PC-3 (cell line): Measurements from ENCODE around the gene EMID1. TPM values are rescaled to one million over a fixed set of nuclear protein-coding genes. Genes with fewer than 3 reads are reported as not detected.

Experiments
- ATAC-seq: fragments of 200-7000 bp; cut with Tn5 transposase; 2 replicates; pipeline ENCODE4 v1.9.1; 2020; ENCODE audit warnings: mild to moderate bottlenecking, moderate library complexity
- BruUV-seq: library from RNA; stranded (reverse); fragments of 400-500 nt; replicated peaks from 2 replicates; lab custom pipeline; 2021; lab: Mats Ljungman, UMichigan
- CTCF ChIA-PET: fragments of 300-600 bp; sonication (Branson Sonifier 250); formaldehyde crosslinking; loops from one replicate; lab custom pipeline; 2022; ENCODE audit warnings: antibody characterized with exemption; lab: Charles Lee
- POLR2A ChIA-PET: fragments of 300-600 bp; sonication (Branson Sonifier 250); formaldehyde crosslinking; loops from one replicate; lab custom pipeline; 2022; ENCODE audit warnings: antibody characterized with exemption; ENCODE audit not compliant: unreplicated experiment; lab: Charles Lee
- DNase-seq: peaks from one replicate; pipeline ENCODE4 v3.0.0-alpha.2; 2015
- H2AFZ ChIP-seq: fragments of 300-600 bp; sonication (generic); 2 replicates; pipeline ENCODE4 v1.6.0; 2016; ENCODE audit warnings: antibody characterized with exemption, low read length
- H3F3A ChIP-seq: fragments of 300-600 bp; sonication (generic); one replicate; pipeline ENCODE4 v1.6.0; 2017; ENCODE audit warnings: antibody characterized with exemption, low read length, control low read depth, mild to moderate bottlenecking; ENCODE audit not compliant: unreplicated experiment
- H3K27ac ChIP-seq: fragments of 300-600 bp; sonication (generic); 2 replicates; pipeline ENCODE4 v1.5.1; 2016; ENCODE audit warnings: mild to moderate bottlenecking, low read length
- H3K27me3 ChIP-seq: fragments of 300-600 bp; sonication (generic); 2 replicates; pipeline ENCODE4 v1.6.1; 2016; ENCODE audit warnings: low read length, mixed read lengths
- H3K36me3 ChIP-seq: fragments of 300-600 bp; sonication (generic); 2 replicates; pipeline ENCODE4 v1.6.1; 2016; ENCODE audit warnings: low read depth, mixed run types, low read length, mixed read lengths
- H3K4me1 ChIP-seq: fragments of 300-600 bp; sonication (generic); 2 replicates; pipeline ENCODE4 v1.5.1; 2016; ENCODE audit warnings: low read length; ENCODE audit not compliant: insufficient read depth
- H3K4me2 ChIP-seq: fragments of 300-600 bp; sonication (generic); 2 replicates; pipeline ENCODE4 v1.6.0; 2016; ENCODE audit warnings: low read length
- H3K4me3 ChIP-seq: fragments of 300-600 bp; sonication (generic); 2 replicates; pipeline ENCODE4 v1.5.1; 2016; ENCODE audit warnings: mild to moderate bottlenecking, low read length, mixed read lengths
- H3K79me2 ChIP-seq: fragments of 300-600 bp; sonication (generic); 2 replicates; pipeline ENCODE4 v1.6.1; 2017; ENCODE audit warnings: low read length, mixed read lengths
- H3K9ac ChIP-seq: fragments of 300-600 bp; sonication (generic); 2 replicates; pipeline ENCODE4 v1.6.0; 2016; ENCODE audit warnings: mild to moderate bottlenecking, low read length
- H3K9me2 ChIP-seq: fragments of 300-600 bp; sonication (generic); replicated peaks from 2 replicates; pipeline ENCODE4 v1.6.1; 2016; ENCODE audit warnings: mixed run types, low read length, mixed read lengths
- H3K9me3 ChIP-seq: fragments of 300-600 bp; sonication (generic); 2 replicates; pipeline ENCODE4 v1.6.1; 2016; ENCODE audit warnings: low read length, mixed read lengths
- H4K20me1 ChIP-seq: fragments of 300-600 bp; sonication (generic); 2 replicates; pipeline ENCODE4 v1.6.1; 2016; ENCODE audit warnings: low read length, mixed read lengths
- EZH2 ChIP-seq: fragments of 300-600 bp; sonication (generic); IDR thresholded peaks from one replicate; pipeline ENCODE4 v1.6.1; 2017; ENCODE audit warnings: antibody characterized with exemption, mild to moderate bottlenecking, low read length; ENCODE audit not compliant: unreplicated experiment
- EZH2phosphoT487 ChIP-seq: fragments of 300-600 bp; sonication (generic); IDR thresholded peaks from 2 replicates; pipeline ENCODE4 v1.6.1; 2018; ENCODE audit warnings: mild to moderate bottlenecking, antibody characterized with exemption, low read length, borderline replicate concordance
- intact Hi-C: fragments of 100-400 bp; cut with micrococcal nuclease; formaldehyde crosslinking; loops from 2 replicates; pipeline ENCODE4 v1.9.0; 2023
- total RNA-seq: library from RNA; depleted of rRNA; stranded (reverse); fragments of >200 nt; gene quantifications from 2 replicates; pipeline ENCODE4 v1.2.3, GENCODE V29; 2014
- TF ChIP-seq, protein P1 (sequence below): fragments of 300-600 bp; sonication (generic); conservative IDR thresholded peaks from 2 replicates; pipeline ENCODE4 v1.5.1; 2017; ENCODE audit warnings: antibody characterized with exemption, low read depth, mild to moderate bottlenecking, low read length

EMID1 gene
- total RNA-seq, 1 experiment from 2014 or later: 1.2 TPM

GRCh38 chr22:29272624-29273023, 66.9 kb downstream of the EMID1 start:
- intact Hi-C loops: no loop called here
- ATAC-seq (no peak), DNase-seq (no peak)
- no peaks in the 10 kb centered on the region for H3K9me3 ChIP-seq
- H3F3A ChIP-seq: peaks cover 3% of the 10 kb centered on the region
- H3K36me3 ChIP-seq: peaks cover 70% of the 10 kb centered on the region
- H3K9ac ChIP-seq: no peak overlapping the region
- H4K20me1 ChIP-seq: peaks cover 88% of the 10 kb centered on the region
- no peaks in the 10 kb centered on the region for H3K9me2 ChIP-seq
- BruUV-seq: no TSS peak
- peaks cover 17% of the 10 kb centered on the region for H3K4me1 ChIP-seq
- TF ChIP-seq, protein P1, sequence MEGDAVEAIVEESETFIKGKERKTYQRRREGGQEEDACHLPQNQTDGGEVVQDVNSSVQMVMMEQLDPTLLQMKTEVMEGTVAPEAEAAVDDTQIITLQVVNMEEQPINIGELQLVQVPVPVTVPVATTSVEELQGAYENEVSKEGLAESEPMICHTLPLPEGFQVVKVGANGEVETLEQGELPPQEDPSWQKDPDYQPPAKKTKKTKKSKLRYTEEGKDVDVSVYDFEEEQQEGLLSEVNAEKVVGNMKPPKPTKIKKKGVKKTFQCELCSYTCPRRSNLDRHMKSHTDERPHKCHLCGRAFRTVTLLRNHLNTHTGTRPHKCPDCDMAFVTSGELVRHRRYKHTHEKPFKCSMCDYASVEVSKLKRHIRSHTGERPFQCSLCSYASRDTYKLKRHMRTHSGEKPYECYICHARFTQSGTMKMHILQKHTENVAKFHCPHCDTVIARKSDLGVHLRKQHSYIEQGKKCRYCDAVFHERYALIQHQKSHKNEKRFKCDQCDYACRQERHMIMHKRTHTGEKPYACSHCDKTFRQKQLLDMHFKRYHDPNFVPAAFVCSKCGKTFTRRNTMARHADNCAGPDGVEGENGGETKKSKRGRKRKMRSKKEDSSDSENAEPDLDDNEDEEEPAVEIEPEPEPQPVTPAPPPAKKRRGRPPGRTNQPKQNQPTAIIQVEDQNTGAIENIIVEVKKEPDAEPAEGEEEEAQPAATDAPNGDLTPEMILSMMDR: no peak
- TF ChIP-seq EZH2phosphoT487: no peak
- no peak for TF ChIP-seq EZH2
- peaks cover 100% of the 10 kb centered on the region for H3K79me2 ChIP-seq
- H3K27ac ChIP-seq: no peak overlapping the region
- no peaks in the 10 kb centered on the region for H3K27me3 ChIP-seq
- CTCF ChIA-PET: no interaction called here
- H2AFZ ChIP-seq: no peak overlapping the region
- H3K4me3 ChIP-seq: no peak overlapping the region
- no peak overlapping the region for H3K4me2 ChIP-seq
- POLR2A ChIA-PET: interaction anchor here (0.6 kb wide), 1 partner anchor 112 kb away, joined by 3 read pairs; no protein-coding TSS in a partner anchor

GRCh38 chr22:29275167-29275566, 69.5 kb downstream of the EMID1 start:
- intact Hi-C loops: no loop called here
- H3K79me2 ChIP-seq: peaks cover 97% of the 10 kb centered on the region
- BruUV-seq: no TSS peak
- H3K4me2 ChIP-seq: no peak overlapping the region
- H3K9me3 ChIP-seq: no peaks in the 10 kb centered on the region
- H2AFZ ChIP-seq: no peak overlapping the region
- H3K9me2 ChIP-seq: no peaks in the 10 kb centered on the region
- no peaks in the 10 kb centered on the region for H3K27me3 ChIP-seq
- peaks cover 14% of the 10 kb centered on the region for H3K4me1 ChIP-seq
- DNase-seq (no peak), ATAC-seq (no peak)
- H3K27ac ChIP-seq: no peak overlapping the region
- peaks cover 3% of the 10 kb centered on the region for H3F3A ChIP-seq
- CTCF ChIA-PET: no interaction called here
- TF ChIP-seq EZH2phosphoT487 (no peak), EZH2 (no peak)
- TF ChIP-seq, protein P1: no peak
- no peak overlapping the region for H3K4me3 ChIP-seq
- POLR2A ChIA-PET: no interaction called here
- H3K9ac ChIP-seq: no peak overlapping the region
- peaks cover 86% of the 10 kb centered on the region for H4K20me1 ChIP-seq
- H3K36me3 ChIP-seq: peaks cover 86% of the 10 kb centered on the region

DNA sequence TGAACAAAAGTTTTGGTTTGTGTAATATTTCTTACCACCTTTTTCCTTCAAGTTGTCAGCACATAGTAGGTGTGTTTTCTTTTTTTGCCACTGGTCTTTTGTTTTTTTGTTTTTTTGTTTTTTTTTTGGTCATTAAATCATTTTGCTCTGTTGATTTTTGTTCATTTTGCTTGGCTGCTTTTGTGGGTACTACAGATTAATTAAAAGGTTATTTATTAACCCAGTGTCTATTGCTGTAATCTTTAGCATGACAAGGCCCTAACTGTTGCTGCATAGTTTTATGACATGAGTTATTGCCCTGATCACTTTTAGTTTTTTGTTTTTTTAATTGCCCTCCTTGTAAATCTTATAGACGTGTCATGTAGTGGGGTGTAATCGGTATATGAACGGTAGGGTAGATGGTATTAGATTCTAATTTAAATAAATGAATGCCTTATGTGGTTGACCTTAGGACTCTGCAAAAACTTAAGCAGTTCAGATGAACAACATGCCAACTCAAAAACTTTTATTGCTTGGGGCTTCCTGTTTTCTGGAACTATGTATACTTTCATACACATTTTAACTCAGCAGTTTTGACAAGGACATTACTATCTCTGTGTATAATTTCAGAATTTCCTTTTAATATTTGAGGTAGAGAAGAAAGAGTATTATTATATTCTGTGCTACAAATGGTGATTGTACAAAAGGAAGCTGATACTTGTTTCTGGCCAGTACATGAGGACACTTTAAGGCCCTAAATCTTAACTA, 70.3 kb downstream of the EMID1 start:
- Histone ChIP-seq H3K4me1 (peaks cover 7% of the 10 kb centered on the region), H3K9me3 (no peaks in the 10 kb centered on the region), H3K27ac (no peak overlapping the region), H2AFZ (no peak overlapping the region), H3K4me3 (no peak overlapping the region), H4K20me1 (peaks cover 81% of the 10 kb centered on the region), H3K4me2 (no peak overlapping the region), H3K9ac (no peak overlapping the region), H3K9me2 (no peaks in the 10 kb centered on the region), H3F3A (peaks cover 3% of the 10 kb centered on the region), H3K27me3 (no peaks in the 10 kb centered on the region), H3K79me2 (peaks cover 92% of the 10 kb centered on the region), H3K36me3 (peaks cover 82% of the 10 kb centered on the region)
- TF ChIP-seq EZH2 (no peak), EZH2phosphoT487 (no peak)
- TF ChIP-seq, protein P1: no peak
- BruUV-seq: no TSS peak
- ATAC-seq: no peak
- POLR2A ChIA-PET: no interaction called here
- DNase-seq: no peak
- intact Hi-C loops: no loop called here
- CTCF ChIA-PET: no interaction called here
